K562 (cell line): ENCODE measurements around the gene SLC66A3. TPM values are rescaled to one million over a fixed set of nuclear protein-coding genes. Genes with fewer than 3 reads are reported as not detected.

ENCODE experiments used
- CBX5 ChIP-seq: IDR thresholded peaks from 2 replicates; pipeline ENCODE4 v1.6.1; 2014; ENCODE audit warnings: low read depth, borderline replicate concordance
- HLTF ChIP-seq: fragments of 450-650 bp; IDR thresholded peaks from 2 replicates; pipeline ENCODE4 v1.6.1; 2016
- HNRNPLL ChIP-seq: fragments of 200-400 bp; formaldehyde crosslinking; IDR thresholded peaks from 2 replicates; pipeline ENCODE4 v1.6.1; 2017; ENCODE audit warnings: low read length, low read depth, mild to moderate bottlenecking; ENCODE audit not compliant: poor library complexity, severe bottlenecking
- KDM1A ChIP-seq, 2 experiments: fragments of 450-650 bp; IDR thresholded peaks; 2 replicates each; pipeline ENCODE4 v1.6.1; 2016; ENCODE audit warnings: mild to moderate bottlenecking in 2 of 2
- KHSRP ChIP-seq: fragments of 450-650 bp; IDR thresholded peaks from 2 replicates; pipeline ENCODE4 v1.6.1; 2017
- NCOA4 ChIP-seq: fragments of 450-650 bp; IDR thresholded peaks from 2 replicates; pipeline ENCODE4 v1.6.1; 2018; ENCODE audit warnings: mild to moderate bottlenecking; ENCODE audit not compliant: partially characterized antibody
- NFE2 ChIP-seq: IDR thresholded peaks from 2 replicates; pipeline ENCODE4 v1.6.1; 2014; ENCODE audit warnings: antibody characterized with exemption, low read depth
- NRF1 ChIP-seq, 2 experiments: fragments of 450-650 bp; IDR thresholded peaks in 1 of 2; conservative IDR thresholded peaks in 1 of 2; 2 replicates each; pipeline ENCODE4 v1.6.1; 2014; ENCODE audit warnings: mild to moderate bottlenecking in 2 of 2
- PCBP2 ChIP-seq: fragments of 200-400 bp; formaldehyde crosslinking; IDR thresholded peaks from 2 replicates; pipeline ENCODE4 v1.6.1; 2018; ENCODE audit warnings: low read length, low read depth, mild to moderate bottlenecking, moderate library complexity; ENCODE audit not compliant: poor library complexity, severe bottlenecking
- PHF8 ChIP-seq: fragments of 200-600 bp; sonication (generic); IDR thresholded peaks from 2 replicates; pipeline ENCODE4 v1.6.1; 2012; ENCODE audit warnings: mixed run types, mild to moderate bottlenecking, inconsistent platforms, low read length, moderate library complexity, borderline replicate concordance
- RB1 ChIP-seq: fragments of 450-650 bp; IDR thresholded peaks from 2 replicates; pipeline ENCODE4 v1.6.1; 2017; ENCODE audit warnings: low read depth, mild to moderate bottlenecking
- RBM15 ChIP-seq: fragments of 200-400 bp; formaldehyde crosslinking; IDR thresholded peaks from 2 replicates; pipeline ENCODE4 v1.6.1; 2018; ENCODE audit warnings: mild to moderate bottlenecking, low read length, moderate library complexity; ENCODE audit not compliant: insufficient read depth
- RBM34 ChIP-seq: fragments of 200-400 bp; formaldehyde crosslinking; IDR thresholded peaks from 2 replicates; pipeline ENCODE4 v1.6.1; 2018; ENCODE audit warnings: low read length, borderline replicate concordance; ENCODE audit not compliant: insufficient read depth
- RCOR1 ChIP-seq, 2 experiments: IDR thresholded peaks; 2 replicates each; pipeline ENCODE4 v1.6.1; 2012; ENCODE audit warnings: low read depth in 2 of 2, low read length in 2 of 2, borderline replicate concordance in 1 of 2, improper control_type of control experiment in 1 of 2
- SMARCB1 ChIP-seq: IDR thresholded peaks from 2 replicates; pipeline ENCODE4 v1.6.1; 2011; ENCODE audit warnings: improper control_type of control experiment, low read depth; ENCODE audit not compliant: insufficient read length
- SOX6 ChIP-seq: fragments of 450-650 bp; IDR thresholded peaks from 2 replicates; pipeline ENCODE4 v1.6.1; 2014; ENCODE audit warnings: mild to moderate bottlenecking
- ZNF146 ChIP-seq: IDR thresholded peaks from one replicate; pipeline ENCODE4 v1.6.1; 2018; ENCODE audit warnings: missing compliant biosample characterization; ENCODE audit not compliant: unreplicated experiment
- ZNF589 ChIP-seq: fragments of 200-800 bp; sonication (Bioruptor generic); IDR thresholded peaks from 2 replicates; pipeline ENCODE4 v1.6.1; 2016; ENCODE audit warnings: low read depth, missing genetic modification characterization, missing compliant biosample characterization
- ZNF764 ChIP-seq: fragments of 250-450 bp; sonication (Bioruptor Pico); IDR thresholded peaks from 2 replicates; pipeline ENCODE4 v1.4.0; 2020; ENCODE audit warnings: low read depth, mild to moderate bottlenecking, moderate library complexity
- polyA plus RNA-seq, 8 experiments: library from polyadenylated mRNA; depleted of rRNA in 4 of 8; stranded (reverse) in 5 of 8; unstranded in 3 of 8; fragments of >200 nt; fragmentation: Nextera tagmentation in 2 of 8; fragmentation: Illumina TruSeq in 1 of 8; extraction: Ambion mirVana in 2 of 8; extraction: Trizol in 1 of 8; gene quantifications; 2 replicates each; pipeline versions ENCODE4 v1.2.1 to v1.2.3, GENCODE V29; 2011 to 2014; ENCODE audit warnings: inconsistent platforms in 1 of 8, missing spikeins in 1 of 8
- total RNA-seq, 7 experiments: library from RNA; depleted of rRNA in 6 of 7; stranded (reverse); fragments of >200 nt in 6 of 7; fragmentation: Illumina TruSeq in 2 of 7; extraction: Trizol in 2 of 7; gene quantifications; 2 replicates each; pipeline versions ENCODE4 v1.2.1 to v1.2.3, GENCODE V29; 2011 to 2021; ENCODE audit warnings: low replicate concordance in 1 of 7
- TF ChIP-seq, protein P1 (sequence below): fragments of 250-450 bp; sonication (Bioruptor Pico); IDR thresholded peaks from 2 replicates; pipeline ENCODE4 v1.4.0; 2020; ENCODE audit warnings: mild to moderate bottlenecking, moderate library complexity, borderline replicate concordance
- TF ChIP-seq, protein P2 (sequence below): fragments of 450-650 bp; IDR thresholded peaks from 2 replicates; pipeline ENCODE4 v1.6.1; 2017; ENCODE audit warnings: antibody characterized with exemption, mild to moderate bottlenecking

Gene SLC66A3
- total and polyA plus RNA-seq, 9 of the 15 experiments (the other 6 are each of a cell fraction or from before 2014, with no cell fraction given) = 2.8 to 30.0 (median 9.1) TPM

DNA sequence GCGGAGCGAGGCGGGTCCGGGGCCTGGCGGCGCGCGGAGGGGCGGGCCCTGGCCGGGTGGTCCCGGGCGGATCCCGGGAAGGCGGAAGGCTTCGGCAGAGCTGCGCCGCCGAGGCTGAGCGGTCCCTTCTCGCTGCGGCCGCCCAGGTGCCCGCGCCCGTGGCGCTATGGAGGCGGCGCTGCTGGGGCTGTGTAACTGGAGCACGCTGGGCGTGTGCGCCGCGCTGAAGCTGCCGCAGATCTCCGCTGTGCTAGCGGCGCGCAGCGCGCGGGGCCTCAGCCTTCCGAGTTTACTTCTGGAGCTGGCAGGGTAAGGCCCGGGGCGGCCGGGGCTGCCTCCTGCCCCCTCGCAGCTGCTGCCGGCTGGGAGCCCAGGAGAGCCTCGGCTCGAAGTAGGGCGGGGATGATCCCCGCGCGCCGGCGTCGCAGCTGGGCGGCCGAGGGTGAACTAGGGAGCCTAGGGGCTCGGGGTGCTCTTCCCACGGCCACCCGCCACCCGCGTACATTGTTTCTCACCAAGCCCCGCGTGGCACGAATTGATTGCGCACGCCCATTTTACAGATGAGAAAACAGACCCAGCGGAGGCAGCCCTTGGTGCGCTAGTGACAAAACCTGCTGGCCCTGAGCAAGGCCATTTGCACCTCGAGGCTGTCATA lies at the start of gene SLC66A3 (continued):
- no peak for TF ChIP-seq SOX6
- no peak for TF ChIP-seq RBM34
- TF ChIP-seq, protein P1, sequence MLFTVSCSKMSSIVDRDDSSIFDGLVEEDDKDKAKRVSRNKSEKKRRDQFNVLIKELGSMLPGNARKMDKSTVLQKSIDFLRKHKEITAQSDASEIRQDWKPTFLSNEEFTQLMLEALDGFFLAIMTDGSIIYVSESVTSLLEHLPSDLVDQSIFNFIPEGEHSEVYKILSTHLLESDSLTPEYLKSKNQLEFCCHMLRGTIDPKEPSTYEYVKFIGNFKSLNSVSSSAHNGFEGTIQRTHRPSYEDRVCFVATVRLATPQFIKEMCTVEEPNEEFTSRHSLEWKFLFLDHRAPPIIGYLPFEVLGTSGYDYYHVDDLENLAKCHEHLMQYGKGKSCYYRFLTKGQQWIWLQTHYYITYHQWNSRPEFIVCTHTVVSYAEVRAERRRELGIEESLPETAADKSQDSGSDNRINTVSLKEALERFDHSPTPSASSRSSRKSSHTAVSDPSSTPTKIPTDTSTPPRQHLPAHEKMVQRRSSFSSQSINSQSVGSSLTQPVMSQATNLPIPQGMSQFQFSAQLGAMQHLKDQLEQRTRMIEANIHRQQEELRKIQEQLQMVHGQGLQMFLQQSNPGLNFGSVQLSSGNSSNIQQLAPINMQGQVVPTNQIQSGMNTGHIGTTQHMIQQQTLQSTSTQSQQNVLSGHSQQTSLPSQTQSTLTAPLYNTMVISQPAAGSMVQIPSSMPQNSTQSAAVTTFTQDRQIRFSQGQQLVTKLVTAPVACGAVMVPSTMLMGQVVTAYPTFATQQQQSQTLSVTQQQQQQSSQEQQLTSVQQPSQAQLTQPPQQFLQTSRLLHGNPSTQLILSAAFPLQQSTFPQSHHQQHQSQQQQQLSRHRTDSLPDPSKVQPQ (CRISPR knock-in tag) = no peak
- no peak for TF ChIP-seq KHSRP
- no peak for TF ChIP-seq CBX5
- TF ChIP-seq RBM15 = no peak
- peak; percentile 74 to 78 for TF ChIP-seq NRF1 (conservative IDR thresholded peaks at IDR 0.05 in 1 of 2, IDR thresholded peaks at IDR 0.05 in 1 of 2)
- TF ChIP-seq, protein P2, sequence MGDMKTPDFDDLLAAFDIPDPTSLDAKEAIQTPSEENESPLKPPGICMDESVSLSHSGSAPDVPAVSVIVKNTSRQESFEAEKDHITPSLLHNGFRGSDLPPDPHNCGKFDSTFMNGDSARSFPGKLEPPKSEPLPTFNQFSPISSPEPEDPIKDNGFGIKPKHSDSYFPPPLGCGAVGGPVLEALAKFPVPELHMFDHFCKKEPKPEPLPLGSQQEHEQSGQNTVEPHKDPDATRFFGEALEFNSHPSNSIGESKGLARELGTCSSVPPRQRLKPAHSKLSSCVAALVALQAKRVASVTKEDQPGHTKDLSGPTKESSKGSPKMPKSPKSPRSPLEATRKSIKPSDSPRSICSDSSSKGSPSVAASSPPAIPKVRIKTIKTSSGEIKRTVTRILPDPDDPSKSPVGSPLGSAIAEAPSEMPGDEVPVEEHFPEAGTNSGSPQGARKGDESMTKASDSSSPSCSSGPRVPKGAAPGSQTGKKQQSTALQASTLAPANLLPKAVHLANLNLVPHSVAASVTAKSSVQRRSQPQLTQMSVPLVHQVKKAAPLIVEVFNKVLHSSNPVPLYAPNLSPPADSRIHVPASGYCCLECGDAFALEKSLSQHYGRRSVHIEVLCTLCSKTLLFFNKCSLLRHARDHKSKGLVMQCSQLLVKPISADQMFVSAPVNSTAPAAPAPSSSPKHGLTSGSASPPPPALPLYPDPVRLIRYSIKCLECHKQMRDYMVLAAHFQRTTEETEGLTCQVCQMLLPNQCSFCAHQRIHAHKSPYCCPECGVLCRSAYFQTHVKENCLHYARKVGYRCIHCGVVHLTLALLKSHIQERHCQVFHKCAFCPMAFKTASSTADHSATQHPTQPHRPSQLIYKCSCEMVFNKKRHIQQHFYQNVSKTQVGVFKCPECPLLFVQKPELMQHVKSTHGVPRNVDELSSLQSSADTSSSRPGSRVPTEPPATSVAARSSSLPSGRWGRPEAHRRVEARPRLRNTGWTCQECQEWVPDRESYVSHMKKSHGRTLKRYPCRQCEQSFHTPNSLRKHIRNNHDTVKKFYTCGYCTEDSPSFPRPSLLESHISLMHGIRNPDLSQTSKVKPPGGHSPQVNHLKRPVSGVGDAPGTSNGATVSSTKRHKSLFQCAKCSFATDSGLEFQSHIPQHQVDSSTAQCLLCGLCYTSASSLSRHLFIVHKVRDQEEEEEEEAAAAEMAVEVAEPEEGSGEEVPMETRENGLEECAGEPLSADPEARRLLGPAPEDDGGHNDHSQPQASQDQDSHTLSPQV = 0 out of 2 replicates have a peak, but pooled peaks have one; percentile 22
- TF ChIP-seq SMARCB1 = no peak
- TF ChIP-seq NCOA4 = no peak
- TF ChIP-seq RB1 = peak; percentile 80; the same call in 1 of the 2 replicates
- no peak for TF ChIP-seq ZNF764 (CRISPR knock-in tag)
- no peak for TF ChIP-seq ZNF589 (CRISPR knock-in tag)
- TF ChIP-seq HNRNPLL = peak; percentile 61
- TF ChIP-seq ZNF146 = no peak
- peak; percentile 70; the same call in 1 of the 2 replicates for TF ChIP-seq PHF8
- TF ChIP-seq PCBP2 = no peak
- no peak for TF ChIP-seq HLTF
- TF ChIP-seq KDM1A (IDR thresholded peaks at IDR 0.05) = peak in 1 of 2 experiments; percentile 7; a peak in 2 of 4 replicates
- TF ChIP-seq RCOR1 (IDR thresholded peaks at IDR 0.05; ENCODE audit: borderline replicate concordance in 1 of 2, low read depth in 2 of 2, low read length in 2 of 2) = peak in 1 of 2 experiments; percentile 36; a peak in 1 of 4 replicates
- no peak for TF ChIP-seq NFE2
